ENCODE results near the gene ZMYND10. TPM values are rescaled to one million over a fixed set of nuclear protein-coding genes. Genes with fewer than 3 reads are reported as not detected.
A peak's percentile ranks its signal among the peaks of the same experiment; 100 is the strongest.

The ZMYND10 gene
- total RNA-seq, 1 experiment from 2014 or later: 0.74 TPM

DNA sequence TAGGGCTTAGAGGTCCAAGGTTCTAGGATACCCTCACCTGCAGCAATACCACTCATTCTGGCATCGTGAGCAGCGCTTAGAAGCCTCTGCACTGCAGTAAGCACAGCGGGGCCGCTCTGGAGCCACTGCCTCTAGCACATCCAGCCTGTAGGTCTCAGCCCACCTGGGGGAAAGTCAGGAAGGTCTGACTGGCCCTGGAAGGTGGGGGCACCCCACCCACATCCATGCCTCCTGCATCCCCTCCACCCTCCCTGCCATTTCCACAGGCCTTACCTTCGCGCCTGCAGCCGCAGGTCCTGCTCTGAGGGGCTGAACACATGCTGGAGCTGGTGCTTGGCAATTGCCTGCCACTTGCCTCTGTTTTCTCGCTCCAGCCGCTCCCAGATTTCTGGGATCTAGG lies 4.0 kb downstream of the ZMYND10 start:
- no peak overlapping the region for H3K27ac Mint-ChIP-seq
- peaks cover 85% of the 10 kb centered on the region for H3K27me3 Mint-ChIP-seq (ENCODE audit: low read depth)
- no peaks in the 10 kb centered on the region for H3K9me3 Mint-ChIP-seq
- no peak for DNase-seq (ENCODE audit: low spot score)
- no peaks in the 10 kb centered on the region for H3K36me3 Mint-ChIP-seq
- TF ChIP-seq ZNF416 (CRISPR knock-in tag; IDR thresholded peaks at IDR 0.05) (no peak), SMAD3 (CRISPR knock-in tag; IDR thresholded peaks at IDR 0.05; ENCODE audit: borderline replicate concordance) (no peak), CREB1 (CRISPR knock-in tag; IDR thresholded peaks at IDR 0.05) (no peak), ZNF317 (CRISPR knock-in tag; IDR thresholded peaks at IDR 0.05; ENCODE audit: borderline replicate concordance, low read depth) (no peak), ELF4 (CRISPR knock-in tag; IDR thresholded peaks at IDR 0.05; ENCODE audit: low read depth) (no peak), PRRX2 (CRISPR knock-in tag; IDR thresholded peaks at IDR 0.05) (no peak), NFE2L1 (CRISPR knock-in tag; IDR thresholded peaks at IDR 0.05) (no peak), FOXP1 (CRISPR knock-in tag; IDR thresholded peaks at IDR 0.05; ENCODE audit: borderline replicate concordance) (no peak)
- TF ChIP-seq, protein P1, sequence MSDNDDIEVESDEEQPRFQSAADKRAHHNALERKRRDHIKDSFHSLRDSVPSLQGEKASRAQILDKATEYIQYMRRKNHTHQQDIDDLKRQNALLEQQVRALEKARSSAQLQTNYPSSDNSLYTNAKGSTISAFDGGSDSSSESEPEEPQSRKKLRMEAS (CRISPR knock-in tag; IDR thresholded peaks at IDR 0.05): no peak
- TF ChIP-seq, protein P2, sequence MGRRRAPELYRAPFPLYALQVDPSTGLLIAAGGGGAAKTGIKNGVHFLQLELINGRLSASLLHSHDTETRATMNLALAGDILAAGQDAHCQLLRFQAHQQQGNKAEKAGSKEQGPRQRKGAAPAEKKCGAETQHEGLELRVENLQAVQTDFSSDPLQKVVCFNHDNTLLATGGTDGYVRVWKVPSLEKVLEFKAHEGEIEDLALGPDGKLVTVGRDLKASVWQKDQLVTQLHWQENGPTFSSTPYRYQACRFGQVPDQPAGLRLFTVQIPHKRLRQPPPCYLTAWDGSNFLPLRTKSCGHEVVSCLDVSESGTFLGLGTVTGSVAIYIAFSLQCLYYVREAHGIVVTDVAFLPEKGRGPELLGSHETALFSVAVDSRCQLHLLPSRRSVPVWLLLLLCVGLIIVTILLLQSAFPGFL (CRISPR knock-in tag; IDR thresholded peaks at IDR 0.05; ENCODE audit: borderline replicate concordance): no peak
- TF ChIP-seq, protein P3, sequence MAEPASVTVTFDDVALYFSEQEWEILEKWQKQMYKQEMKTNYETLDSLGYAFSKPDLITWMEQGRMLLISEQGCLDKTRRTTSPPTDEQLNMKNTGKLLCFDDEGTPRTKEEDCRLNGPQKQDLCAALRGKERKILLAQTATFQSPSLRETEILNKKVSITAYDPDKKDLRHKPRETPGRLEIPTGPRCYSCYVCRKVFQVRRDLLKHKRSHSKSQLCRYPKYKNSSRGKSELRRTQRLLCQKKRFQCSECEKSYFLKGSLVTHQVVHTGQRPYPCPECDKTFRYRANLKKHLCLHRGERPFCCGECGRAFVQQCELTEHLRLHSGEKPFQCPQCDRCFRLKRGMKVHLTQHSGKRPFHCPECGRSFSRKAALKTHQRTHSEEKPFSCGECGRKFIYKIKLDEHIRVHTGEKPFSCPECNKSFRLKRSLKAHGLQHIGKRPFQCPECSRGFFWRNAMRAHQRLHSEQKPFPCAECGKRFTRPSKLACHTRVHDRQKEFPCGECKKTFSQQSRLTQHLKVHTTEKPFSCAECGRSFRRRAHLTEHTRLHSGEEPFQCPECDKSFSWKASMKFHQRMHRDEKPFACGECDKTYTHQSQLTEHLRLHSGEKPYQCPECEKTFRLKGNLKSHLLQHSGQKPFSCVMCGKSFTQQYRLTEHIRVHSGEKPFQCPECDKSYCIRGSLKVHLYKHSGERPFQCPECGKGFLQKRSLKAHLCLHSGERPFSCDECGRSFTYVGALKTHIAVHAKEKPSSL (CRISPR knock-in tag; conservative IDR thresholded peaks at IDR 0.05): no peak
- TF ChIP-seq, protein P4, sequence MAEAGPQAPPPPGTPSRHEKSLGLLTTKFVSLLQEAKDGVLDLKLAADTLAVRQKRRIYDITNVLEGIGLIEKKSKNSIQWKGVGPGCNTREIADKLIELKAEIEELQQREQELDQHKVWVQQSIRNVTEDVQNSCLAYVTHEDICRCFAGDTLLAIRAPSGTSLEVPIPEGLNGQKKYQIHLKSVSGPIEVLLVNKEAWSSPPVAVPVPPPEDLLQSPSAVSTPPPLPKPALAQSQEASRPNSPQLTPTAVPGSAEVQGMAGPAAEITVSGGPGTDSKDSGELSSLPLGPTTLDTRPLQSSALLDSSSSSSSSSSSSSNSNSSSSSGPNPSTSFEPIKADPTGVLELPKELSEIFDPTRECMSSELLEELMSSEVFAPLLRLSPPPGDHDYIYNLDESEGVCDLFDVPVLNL (CRISPR knock-in tag; IDR thresholded peaks at IDR 0.05; ENCODE audit: borderline replicate concordance, low read depth): no peak
- TF ChIP-seq, protein P5, sequence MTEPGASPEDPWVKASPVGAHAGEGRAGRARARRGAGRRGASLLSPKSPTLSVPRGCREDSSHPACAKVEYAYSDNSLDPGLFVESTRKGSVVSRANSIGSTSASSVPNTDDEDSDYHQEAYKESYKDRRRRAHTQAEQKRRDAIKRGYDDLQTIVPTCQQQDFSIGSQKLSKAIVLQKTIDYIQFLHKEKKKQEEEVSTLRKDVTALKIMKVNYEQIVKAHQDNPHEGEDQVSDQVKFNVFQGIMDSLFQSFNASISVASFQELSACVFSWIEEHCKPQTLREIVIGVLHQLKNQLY (CRISPR knock-in tag; IDR thresholded peaks at IDR 0.05): no peak
- TF ChIP-seq, protein P6, sequence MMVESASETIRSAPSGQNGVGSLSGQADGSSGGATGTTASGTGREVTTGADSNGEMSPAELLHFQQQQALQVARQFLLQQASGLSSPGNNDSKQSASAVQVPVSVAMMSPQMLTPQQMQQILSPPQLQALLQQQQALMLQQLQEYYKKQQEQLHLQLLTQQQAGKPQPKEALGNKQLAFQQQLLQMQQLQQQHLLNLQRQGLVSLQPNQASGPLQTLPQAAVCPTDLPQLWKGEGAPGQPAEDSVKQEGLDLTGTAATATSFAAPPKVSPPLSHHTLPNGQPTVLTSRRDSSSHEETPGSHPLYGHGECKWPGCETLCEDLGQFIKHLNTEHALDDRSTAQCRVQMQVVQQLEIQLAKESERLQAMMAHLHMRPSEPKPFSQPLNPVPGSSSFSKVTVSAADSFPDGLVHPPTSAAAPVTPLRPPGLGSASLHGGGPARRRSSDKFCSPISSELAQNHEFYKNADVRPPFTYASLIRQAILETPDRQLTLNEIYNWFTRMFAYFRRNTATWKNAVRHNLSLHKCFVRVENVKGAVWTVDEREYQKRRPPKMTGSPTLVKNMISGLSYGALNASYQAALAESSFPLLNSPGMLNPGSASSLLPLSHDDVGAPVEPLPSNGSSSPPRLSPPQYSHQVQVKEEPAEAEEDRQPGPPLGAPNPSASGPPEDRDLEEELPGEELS (CRISPR knock-in tag; IDR thresholded peaks at IDR 0.05): no peak
- POLR2A ChIA-PET: no interaction called here
- CTCF ChIA-PET: interaction anchor here (0.7 to 1.9 kb wide), 7 partner anchors 13 to 270 kb away, joined by 4 to 10 read pairs (median 4); partner anchors contain the start of genes CISH, HYAL3, NAA80 and TUSC2
- peaks cover 27% of the 10 kb centered on the region for H3K4me1 Mint-ChIP-seq
- peak overlapping the region; percentile 65 for H3K4me3 Mint-ChIP-seq
- no peak for ATAC-seq

DNA sequence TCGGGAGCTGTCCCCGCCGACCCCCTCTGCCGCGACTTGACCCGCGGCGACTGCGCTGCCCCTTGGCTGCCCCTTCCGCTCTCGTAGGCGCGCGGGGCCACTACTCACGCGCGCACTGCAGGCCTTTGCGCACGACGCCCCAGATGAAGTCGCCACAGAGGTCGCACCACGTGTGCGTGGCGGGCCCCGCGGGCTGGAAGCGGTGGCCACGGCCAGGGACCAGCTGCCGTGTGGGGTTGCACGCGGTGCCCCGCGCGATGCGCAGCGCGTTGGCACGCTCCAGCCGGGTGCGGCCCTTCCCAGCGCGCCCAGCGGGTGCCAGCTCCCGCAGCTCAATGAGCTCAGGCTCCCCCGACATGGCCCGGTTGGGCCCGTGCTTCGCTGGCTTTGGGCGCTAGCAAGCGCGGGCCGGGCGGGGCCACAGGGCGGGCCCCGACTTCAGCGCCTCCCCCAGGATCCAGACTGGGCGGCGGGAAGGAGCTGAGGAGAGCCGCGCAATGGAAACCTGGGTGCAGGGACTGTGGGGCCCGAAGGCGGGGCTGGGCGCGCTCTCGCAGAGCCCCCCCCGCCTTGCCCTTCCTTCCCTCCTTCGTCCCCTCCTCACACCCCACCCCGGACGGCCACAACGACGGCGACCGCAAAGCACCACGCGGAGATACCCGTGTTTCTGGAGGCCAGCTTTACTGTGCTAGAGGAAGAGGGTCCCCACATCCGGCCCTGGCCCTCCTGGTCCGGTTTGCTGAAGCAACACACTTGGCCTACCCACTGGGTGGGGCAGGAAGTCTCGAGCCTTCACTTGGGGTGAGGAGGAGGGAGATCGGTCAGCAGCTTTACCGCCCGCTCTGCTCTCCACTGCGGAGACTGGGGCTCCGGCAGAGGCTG lies 4.8 kb downstream of the ZMYND10 start, which contains the start of gene RASSF1:
Gene RASSF1 (minus strand): TSS at position 389 of the 882 bp plus-strand sequence. CDS start 31 bp downstream, at position 358.
- H3K4me1 Mint-ChIP-seq: peaks cover 33% of the 10 kb centered on the region
- DNase-seq (ENCODE audit: low spot score): peak; percentile 59
- peak; percentile 0; the same call in 1 of the 2 replicates for ATAC-seq
- no peaks in the 10 kb centered on the region for H3K36me3 Mint-ChIP-seq
- ChIA-PET CTCF (interaction anchor here (0.6 to 1.9 kb wide), 15 partner anchors 10 to 276 kb away, joined by 3 to 10 read pairs (median 4); partner anchors contain the start of genes CISH, CYB561D2, HYAL1 and HYAL3), POLR2A (no interaction called here)
- H3K27me3 Mint-ChIP-seq (ENCODE audit: low read depth): peaks cover 77% of the 10 kb centered on the region
- H3K4me3 Mint-ChIP-seq: peak within 1 kb of the TSS; percentile 95
- no peak within 1 kb of the TSS for H3K27ac Mint-ChIP-seq
- no peaks in the 10 kb centered on the region for H3K9me3 Mint-ChIP-seq
- TF ChIP-seq ZBTB21 (CRISPR knock-in tag; IDR thresholded peaks at IDR 0.05; ENCODE audit: borderline replicate concordance) (no peak), SP1 (CRISPR knock-in tag; conservative IDR thresholded peaks at IDR 0.05) (peak; percentile 60), JUN (CRISPR knock-in tag; IDR thresholded peaks at IDR 0.05) (0 out of 2 replicates have a peak, but pooled peaks have one; percentile 56), ZNF232 (CRISPR knock-in tag; IDR thresholded peaks at IDR 0.05) (peak; percentile 86; the same call in 1 of the 2 replicates), MXD4 (CRISPR knock-in tag; IDR thresholded peaks at IDR 0.05; ENCODE audit: borderline replicate concordance) (no peak), SOX15 (CRISPR knock-in tag; IDR thresholded peaks at IDR 0.05) (no peak), SMAD4 (CRISPR knock-in tag; IDR thresholded peaks at IDR 0.05) (no peak), OVOL2 (CRISPR knock-in tag; IDR thresholded peaks at IDR 0.05; ENCODE audit: borderline replicate concordance) (no peak), ZNF317 (CRISPR knock-in tag; IDR thresholded peaks at IDR 0.05; ENCODE audit: borderline replicate concordance, low read depth) (no peak)
- TF ChIP-seq, protein P1 (CRISPR knock-in tag; IDR thresholded peaks at IDR 0.05): peak; percentile 85; the same call in 1 of the 2 replicates

Measured in WTC11 (cell line).